22Rv1 (cell line): ENCODE results near the gene ELSPBP1.

ENCODE experiments used
- CTCF ChIP-seq: fragments of 450-650 bp; IDR thresholded peaks from 2 replicates; pipeline ENCODE4 v1.5.1; 2017; ENCODE audit warnings: mild to moderate bottlenecking
- ZFX ChIP-seq: fragments of 450-650 bp; IDR thresholded peaks from 2 replicates; pipeline ENCODE4 v1.6.1; 2017; ENCODE audit warnings: antibody characterized with exemption, borderline replicate concordance

DNA sequence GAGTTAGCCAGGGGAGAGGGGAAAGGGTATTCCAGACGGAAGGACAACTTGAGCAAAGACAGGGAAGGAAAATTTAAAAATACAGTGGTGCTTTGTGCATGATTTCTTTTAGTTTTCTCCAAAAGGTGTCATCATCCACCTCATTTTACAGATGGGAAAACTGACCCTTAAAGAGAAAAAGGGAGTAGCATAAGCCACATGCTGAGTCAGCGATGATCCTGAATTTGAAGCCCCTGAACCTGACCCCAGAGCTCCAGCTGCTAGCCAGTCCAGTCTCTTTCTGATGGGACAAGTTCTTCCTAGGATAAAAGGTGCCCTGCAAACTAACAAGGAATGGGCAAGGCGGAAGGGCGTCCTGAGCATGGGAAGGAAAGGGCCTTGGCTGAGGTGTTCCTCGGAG is 39.2 kb downstream of the ELSPBP1 start:
- TF ChIP-seq CTCF: no peak
- no peak for TF ChIP-seq ZFX
